Calu3 (cell line): ENCODE data around the gene RBX1. TPM values are rescaled to one million over a fixed set of nuclear protein-coding genes. Genes with fewer than 3 reads are reported as not detected.

Source experiments
- BruUV-seq: library from RNA; stranded (reverse); fragments of 400-500 nt; replicated peaks from 2 replicates; lab custom pipeline; 2021; lab: Mats Ljungman, UMichigan
- CTCF ChIA-PET: fragments of 300-600 bp; sonication (Branson Sonifier 250); formaldehyde crosslinking; loops from one replicate; lab custom pipeline; 2022; ENCODE audit warnings: antibody characterized with exemption; lab: Charles Lee
- DNase-seq: peaks from one replicate; pipeline ENCODE4 v3.0.0; 2022
- H3K27ac Mint-ChIP-seq: one replicate; pipeline ENCODE4 v1.8.0; 2022; ENCODE audit warnings: mixed read lengths; ENCODE audit not compliant: unreplicated experiment
- H3K27me3 Mint-ChIP-seq: one replicate; pipeline ENCODE4 v1.8.0; 2022; ENCODE audit warnings: mixed read lengths; ENCODE audit not compliant: unreplicated experiment
- H3K36me3 Mint-ChIP-seq: one replicate; pipeline ENCODE4 v1.8.0; 2022; ENCODE audit warnings: mild to moderate bottlenecking, moderate library complexity, mixed read lengths; ENCODE audit not compliant: insufficient read depth, unreplicated experiment
- H3K4me1 Mint-ChIP-seq: one replicate; pipeline ENCODE4 v1.8.0; 2022; ENCODE audit warnings: mild to moderate bottlenecking, low read depth, mixed read lengths; ENCODE audit not compliant: unreplicated experiment
- H3K4me3 Mint-ChIP-seq: one replicate; pipeline ENCODE4 v1.8.0; 2022; ENCODE audit warnings: mild to moderate bottlenecking, low read depth, moderate library complexity, mixed read lengths; ENCODE audit not compliant: unreplicated experiment
- H3K9me3 Mint-ChIP-seq: one replicate; pipeline ENCODE4 v1.8.0; 2022; ENCODE audit warnings: low read depth, mixed read lengths; ENCODE audit not compliant: unreplicated experiment
- CTCF ChIP-seq: fragments of 200-600 bp; IDR thresholded peaks from one replicate; pipeline ENCODE4 v1.8.0; 2022; ENCODE audit warnings: antibody characterized with exemption; ENCODE audit not compliant: unreplicated experiment
- intact Hi-C: fragments of 100-400 bp; cut with micrococcal nuclease; formaldehyde crosslinking; loops from one replicate; pipeline ENCODE4 v1.10.0; 2022; ENCODE audit not compliant: unreplicated experiment
- total RNA-seq: library from RNA; stranded (reverse); gene quantifications from 2 replicates; pipeline ENCODE4 v1.2.3, GENCODE V29; 2022

Gene RBX1
- total RNA-seq, 1 experiment from 2014 or later = 45.5 TPM

- no peak for DNase-seq
- H3K27me3 Mint-ChIP-seq = no peaks in the 10 kb centered on the region
- BruUV-seq = no TSS peak
- no peak overlapping the region for H3K27ac Mint-ChIP-seq
- CTCF ChIA-PET = interaction anchor here (0.7 kb wide), 2 partner anchors 14 to 78 kb away, joined by 4 to 5 read pairs; no protein-coding TSS in a partner anchor
- no peak for TF ChIP-seq CTCF
- no peak overlapping the region for H3K4me3 Mint-ChIP-seq
- H3K36me3 Mint-ChIP-seq = peaks cover 4% of the 10 kb centered on the region
- no peaks in the 10 kb centered on the region for H3K4me1 Mint-ChIP-seq
- no peaks in the 10 kb centered on the region for H3K9me3 Mint-ChIP-seq
- intact Hi-C loops = no loop called here
Observed at GRCh38 chr22:41015003-41015402, 63.8 kb downstream of the RBX1 start.

GRCh38 chr22:41021061-41021612 is 70.0 kb downstream of the RBX1 start:
- H3K36me3 Mint-ChIP-seq = peaks cover 36% of the 10 kb centered on the region
- peaks cover 19% of the 10 kb centered on the region for H3K4me1 Mint-ChIP-seq
- CTCF ChIA-PET = interaction anchor here (0.6 to 1.9 kb wide), 4 partner anchors 30 to 98 kb away, joined by 3 to 8 read pairs (median 4); partner anchors contain the start of gene RBX1
- peak overlapping the region; percentile 94 for H3K4me3 Mint-ChIP-seq
- TF ChIP-seq CTCF = no peak
- BruUV-seq = TSS peak; percentile 54
- H3K27ac Mint-ChIP-seq = peak overlapping the region; percentile 95
- no peaks in the 10 kb centered on the region for H3K9me3 Mint-ChIP-seq
- intact Hi-C loops = loop anchor here (5.0 kb wide), 1 partner anchor 71 kb away; the partner anchor contains the start of gene EP300
- H3K27me3 Mint-ChIP-seq = no peaks in the 10 kb centered on the region
- no peak for DNase-seq

GRCh38 chr22:41021613-41022454 is 70.7 kb downstream of the RBX1 start:
- H3K36me3 Mint-ChIP-seq = peaks cover 36% of the 10 kb centered on the region
- peak; percentile 76 for DNase-seq
- peak overlapping the region; percentile 95 for H3K27ac Mint-ChIP-seq
- no TSS peak for BruUV-seq
- CTCF ChIA-PET = interaction anchor here (0.6 to 1.9 kb wide), 6 partner anchors 21 to 104 kb away, joined by 3 to 8 read pairs (median 3); partner anchors contain the start of gene RBX1
- TF ChIP-seq CTCF = no peak
- H3K4me1 Mint-ChIP-seq = peaks cover 19% of the 10 kb centered on the region
- intact Hi-C loops = loop anchor here (5.0 kb wide), 1 partner anchor 70 kb away; the partner anchor contains the start of gene EP300
- no peaks in the 10 kb centered on the region for H3K9me3 Mint-ChIP-seq
- peak overlapping the region; percentile 94 for H3K4me3 Mint-ChIP-seq
- H3K27me3 Mint-ChIP-seq = no peaks in the 10 kb centered on the region

GRCh38 chr22:41022470-41023298 is 71.5 kb downstream of the RBX1 start:
- no peaks in the 10 kb centered on the region for H3K9me3 Mint-ChIP-seq
- CTCF ChIA-PET = interaction anchor here (0.7 to 1.9 kb wide), 6 partner anchors 13 to 105 kb away, joined by 3 to 8 read pairs (median 3); partner anchors contain the start of gene RBX1
- H3K4me3 Mint-ChIP-seq = peak overlapping the region; percentile 94
- H3K4me1 Mint-ChIP-seq = peaks cover 19% of the 10 kb centered on the region
- BruUV-seq = TSS peak; percentile 66
- peak; percentile 94 for DNase-seq
- peak overlapping the region; percentile 95 for H3K27ac Mint-ChIP-seq
- intact Hi-C loops = loop anchor here (5.0 kb wide), 1 partner anchor 70 kb away; the partner anchor contains the start of gene EP300
- H3K27me3 Mint-ChIP-seq = no peaks in the 10 kb centered on the region
- no peak for TF ChIP-seq CTCF
- peaks cover 36% of the 10 kb centered on the region for H3K36me3 Mint-ChIP-seq
